NCI-H82 (cell line): Measurements from ENCODE around the gene FAM114A2.
"Not testable (repeated sequence)": the region's sequence is repeated elsewhere in the genome, so short reads cannot be mapped to it uniquely, and the experiment has no call there.

Experiments used
- DNase-seq: peaks from one replicate; lab custom pipeline; 2025; lab: John Stamatoyannopoulos, UW

The FAM114A2 gene

DNA sequence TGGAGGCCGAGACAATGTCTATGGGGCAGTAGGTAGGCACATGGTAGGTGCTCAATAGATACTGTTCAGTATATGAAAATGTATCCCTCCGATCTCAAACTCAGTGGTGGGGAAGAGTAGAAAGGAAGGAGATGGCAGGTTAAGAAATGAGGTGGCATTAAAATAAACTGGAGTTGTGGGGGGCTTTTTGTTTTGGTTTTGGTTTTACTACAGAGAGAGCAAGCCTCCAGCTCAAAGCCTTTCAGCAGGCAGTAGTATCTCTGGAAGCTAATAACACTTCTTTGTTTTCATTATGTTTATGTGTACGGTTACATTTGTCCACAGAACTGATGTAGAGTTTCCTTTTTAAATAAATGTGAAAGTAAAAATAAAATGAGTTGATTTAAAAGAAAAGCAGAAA lies 8.6 kb upstream of the FAM114A2 start:
- no peak for DNase-seq

DNA sequence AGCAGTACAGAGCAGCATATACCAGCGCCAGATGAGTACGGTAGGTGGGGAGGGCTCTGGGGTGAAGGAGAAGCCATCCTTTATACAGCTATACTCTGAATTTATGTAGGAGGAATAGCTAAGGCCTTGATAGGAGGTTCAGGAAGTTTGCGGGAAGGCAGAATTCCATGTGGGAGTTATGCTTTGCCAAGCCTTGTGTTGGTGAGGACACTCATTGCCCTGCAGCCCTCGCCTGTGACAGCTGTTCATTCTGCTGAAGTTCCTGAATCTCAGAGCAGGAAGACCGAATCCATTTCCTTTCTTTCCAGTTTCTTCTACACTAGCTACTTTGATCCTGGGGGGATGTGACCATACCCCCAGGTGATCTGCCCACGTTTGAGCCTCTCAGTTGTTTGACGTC lies 7.8 kb upstream of the FAM114A2 start:
- no peak for DNase-seq

DNA sequence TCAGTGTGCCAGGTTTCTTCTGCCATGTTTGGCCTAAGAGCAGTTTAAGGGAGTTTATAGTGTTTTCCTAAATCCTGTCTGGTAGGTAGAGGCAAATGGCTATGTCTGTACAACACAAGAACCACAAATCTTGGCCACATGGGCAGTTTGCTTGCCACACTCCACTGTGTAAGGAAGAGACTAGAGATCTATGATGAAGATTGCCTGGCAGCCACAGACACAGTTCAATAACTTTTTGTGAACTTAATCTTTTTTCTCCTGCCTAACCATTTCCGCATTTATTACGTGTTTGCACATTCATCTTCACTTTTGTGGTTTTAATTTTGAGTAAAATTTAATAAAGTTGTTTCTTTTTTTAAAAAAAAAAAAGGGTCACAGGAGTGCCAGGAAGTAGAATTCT lies 5.9 kb upstream of the FAM114A2 start:
- no peak for DNase-seq

DNA sequence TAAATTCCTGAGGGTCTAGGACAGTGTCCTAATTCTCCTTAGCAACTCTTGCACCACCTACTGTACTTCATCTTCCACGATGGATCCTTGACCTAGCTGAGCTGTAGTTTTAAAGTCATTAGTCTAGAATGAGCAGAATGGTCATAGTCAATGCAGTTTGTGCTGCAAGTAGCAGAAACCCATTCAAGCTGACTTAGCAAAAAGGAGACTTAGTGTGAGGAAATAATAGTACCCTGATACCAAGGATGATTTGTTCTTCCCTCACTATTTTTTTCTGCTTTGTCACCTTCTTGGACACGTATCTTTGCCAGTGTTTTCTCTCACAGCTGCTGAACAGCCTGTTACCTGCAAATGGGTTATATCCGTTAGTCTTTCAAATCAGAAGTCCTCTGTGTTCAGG lies 5.4 kb upstream of the FAM114A2 start:
- DNase-seq, result no peak

DNA sequence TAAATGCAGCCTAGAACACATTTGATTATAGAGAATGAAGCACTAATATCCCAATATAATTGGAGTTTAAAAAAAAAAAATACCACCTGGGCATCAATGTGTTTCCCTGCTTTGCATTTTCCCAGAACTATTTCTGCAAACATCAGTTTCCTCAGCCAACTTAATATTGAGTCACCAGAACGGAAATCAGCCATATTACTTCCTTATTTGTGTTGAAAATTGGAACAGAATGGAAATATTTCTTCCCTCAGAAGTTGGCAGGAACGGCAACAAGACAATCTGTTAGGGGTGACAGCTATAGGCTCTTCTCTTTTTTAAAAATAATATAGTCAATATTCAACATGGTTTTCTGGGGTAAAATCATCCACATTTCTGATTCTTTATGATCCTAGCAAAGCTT lies 4.1 kb upstream of the FAM114A2 start:
- no peak for DNase-seq

DNA sequence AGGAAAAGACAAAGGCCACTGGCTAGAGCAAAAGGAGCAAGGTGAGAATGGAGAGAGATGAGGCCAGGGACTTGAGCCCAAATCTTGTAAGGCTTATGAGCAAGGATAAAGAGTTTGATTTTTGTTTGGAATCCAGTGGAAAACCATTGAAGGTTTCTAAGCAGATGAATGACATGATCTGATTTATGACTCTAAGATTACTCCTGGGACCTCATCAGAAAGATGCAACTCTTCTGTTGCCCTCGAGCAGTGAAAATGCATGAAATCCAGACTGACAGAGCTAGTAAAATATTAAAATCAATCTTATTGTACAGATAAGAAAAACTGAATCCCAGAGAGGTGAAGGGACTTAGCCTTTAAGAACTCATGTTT lies 734 bp upstream of the FAM114A2 start:
- peak; percentile 39 for DNase-seq

DNA sequence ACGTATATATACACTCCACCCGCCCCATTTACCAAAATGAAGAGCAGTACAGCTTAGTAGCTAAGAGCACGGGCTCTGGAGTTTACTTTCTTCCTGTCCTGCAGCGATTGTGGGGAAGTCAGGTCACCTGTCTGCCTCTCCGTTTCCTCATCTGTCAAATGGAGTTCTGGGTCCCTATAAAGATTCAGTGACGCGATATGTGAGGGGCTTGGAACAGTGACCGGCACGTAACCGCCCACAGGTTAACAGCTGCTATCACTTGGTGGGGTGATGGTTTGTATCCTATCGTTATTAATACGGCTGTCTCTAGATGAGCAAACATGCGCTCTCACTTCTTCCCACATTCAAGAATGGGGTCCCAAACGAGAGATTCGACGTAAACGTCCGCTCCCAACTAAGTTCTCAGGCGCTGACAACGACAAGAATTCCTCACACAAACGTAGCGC lies 426 bp downstream of the FAM114A2 start:
- DNase-seq, result peak; percentile 52

DNA sequence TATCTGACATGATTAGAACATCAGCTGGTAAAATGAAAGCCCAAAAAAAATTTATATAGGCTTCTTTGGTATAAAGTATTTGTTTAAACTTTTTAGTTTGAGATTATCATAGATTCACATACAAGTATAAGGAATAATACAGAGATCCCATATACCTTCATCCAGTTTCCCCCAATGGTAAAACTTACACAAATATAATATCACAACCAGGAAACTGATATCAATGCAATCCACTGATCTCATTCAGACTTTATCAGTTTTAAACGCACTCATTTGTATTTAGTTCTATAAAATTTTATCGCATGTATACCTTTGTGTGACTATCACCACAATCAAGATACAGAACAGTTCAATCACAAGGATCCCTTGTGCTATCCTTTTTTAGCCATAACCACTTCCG lies 3.8 kb downstream of the FAM114A2 start:
- DNase-seq, result no peak

DNA sequence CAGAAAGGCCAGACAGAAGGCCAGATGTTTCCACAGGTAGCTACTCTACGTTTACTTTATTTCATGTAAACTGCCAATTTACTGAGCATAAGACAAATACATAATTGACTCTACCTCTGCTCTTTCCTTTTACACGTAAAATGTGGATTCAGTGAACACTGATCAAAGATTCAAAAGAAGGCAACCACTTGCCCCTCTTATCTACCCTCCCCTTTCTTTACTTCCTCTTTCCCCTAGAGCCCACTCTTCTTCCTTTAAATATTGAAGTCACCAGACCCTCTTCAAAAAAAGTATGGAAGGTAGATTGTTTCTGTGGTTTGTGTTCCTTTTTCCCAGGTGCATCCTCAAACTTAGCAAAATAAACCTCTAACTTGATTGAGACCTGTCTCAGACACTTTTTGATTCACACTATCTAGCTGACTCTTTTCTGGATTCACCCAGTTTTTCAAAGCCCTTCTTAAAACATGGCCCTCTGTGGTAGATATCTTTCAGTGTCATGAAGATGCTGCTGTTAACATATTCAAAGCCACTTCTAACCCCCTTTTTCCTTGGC lies 6.7 kb downstream of the FAM114A2 start:
- DNase-seq, result no peak

DNA sequence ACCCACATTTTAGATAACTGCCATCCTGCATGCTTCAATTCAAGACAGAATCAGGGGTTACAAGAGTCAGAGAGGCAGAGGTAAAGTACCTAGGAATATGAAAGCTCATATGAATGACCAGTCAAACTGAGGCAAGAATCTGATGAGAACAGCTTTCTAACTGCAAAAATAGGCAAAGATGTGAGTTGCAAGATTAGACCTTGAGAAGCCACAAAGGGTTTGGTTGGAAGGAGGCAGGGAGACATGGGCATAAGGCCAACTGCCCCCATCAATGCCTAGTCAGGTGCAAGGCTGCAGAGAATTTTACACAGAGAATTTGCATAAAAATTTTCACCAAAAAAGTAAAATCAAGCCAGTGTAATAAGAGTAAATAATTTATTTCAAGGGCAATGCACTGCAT lies 12.8 kb downstream of the FAM114A2 start:
- no peak for DNase-seq

DNA sequence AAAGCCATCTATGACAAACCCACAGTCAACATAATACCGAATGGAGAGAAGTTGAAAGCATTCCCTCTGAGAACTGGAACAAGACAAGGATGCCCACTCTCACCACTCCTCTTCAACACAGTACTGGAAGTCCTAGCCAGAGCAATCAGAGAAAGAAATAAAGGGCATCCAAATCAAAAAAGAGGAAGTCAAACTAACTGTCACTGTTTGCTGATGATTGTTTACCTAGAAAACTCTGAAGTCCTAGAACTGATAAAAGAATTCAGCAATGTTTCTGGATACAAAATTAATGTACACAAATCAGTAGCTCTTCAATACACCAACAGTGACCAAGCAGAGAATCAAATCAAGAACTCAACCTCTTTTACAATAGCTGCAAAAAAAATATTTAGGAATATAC lies 19.8 kb downstream of the FAM114A2 start:
- DNase-seq, result not testable (repeated sequence)

DNA sequence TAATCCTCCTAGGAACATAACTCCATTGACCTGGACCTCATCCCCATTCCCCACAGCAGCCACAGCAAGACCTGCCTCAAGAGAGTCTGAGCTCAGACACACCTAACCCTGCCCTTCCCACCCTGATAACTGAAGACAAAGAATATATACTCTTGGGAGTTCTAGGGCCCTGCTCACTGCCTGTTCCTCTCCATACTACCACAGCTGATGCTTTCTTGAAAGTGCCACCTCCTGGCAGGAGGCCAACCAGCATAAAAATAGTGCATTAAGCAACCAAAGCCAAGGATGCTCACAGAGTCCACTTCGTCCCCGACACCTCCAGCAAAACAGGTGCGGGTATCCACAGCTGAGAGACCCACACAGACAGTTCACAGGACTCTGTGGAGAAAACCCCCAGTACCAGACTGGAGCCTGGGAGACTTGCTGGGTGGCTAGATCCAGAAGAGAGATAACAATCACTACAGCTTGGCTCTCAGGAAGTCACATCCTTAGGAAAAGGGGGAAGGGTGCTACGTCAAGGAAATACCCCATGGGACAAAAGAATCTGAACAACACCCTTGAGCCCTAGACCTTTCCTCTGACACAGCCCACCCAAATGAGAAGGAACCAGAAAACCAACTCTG lies 23.5 kb downstream of the FAM114A2 start:
- DNase-seq, result no peak

DNA sequence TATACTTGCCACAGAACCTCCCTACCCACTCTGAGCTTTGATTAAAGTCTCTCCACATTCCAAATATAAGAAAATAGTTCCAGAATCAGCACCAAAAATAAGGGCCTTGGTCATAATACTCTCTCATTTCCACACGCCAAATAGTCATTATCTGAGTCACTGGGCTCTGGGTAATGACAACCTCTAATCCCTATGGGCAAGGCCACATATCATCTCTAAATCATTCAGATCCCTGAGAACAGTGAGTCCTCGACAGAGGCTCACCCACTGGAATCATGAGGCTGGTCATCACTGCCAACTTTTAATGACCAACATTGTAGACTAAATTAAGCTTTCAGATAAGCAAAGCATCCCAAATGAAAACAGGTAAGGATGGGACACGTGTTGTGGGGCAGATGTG lies 28.1 kb downstream of the FAM114A2 start:
- DNase-seq, result no peak

DNA sequence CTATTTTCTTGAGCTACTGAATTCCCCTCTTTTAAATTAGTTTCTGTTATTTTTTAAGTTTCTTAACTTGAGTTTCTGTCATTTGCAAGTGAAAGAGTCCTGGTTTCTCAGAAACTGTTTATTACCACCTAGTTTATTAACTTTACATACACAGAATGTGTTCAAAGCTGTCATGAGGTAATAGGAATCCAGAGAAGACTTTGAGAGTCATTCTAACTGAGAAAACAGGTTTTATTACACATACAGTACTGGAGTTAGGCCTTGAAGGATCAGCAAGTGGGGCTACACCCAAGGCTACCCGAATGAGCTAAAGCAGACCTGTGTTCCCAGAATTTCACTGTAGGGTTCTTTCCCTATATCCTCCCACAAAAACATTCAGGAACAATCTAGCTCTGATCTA lies 33.1 kb downstream of the FAM114A2 start:
- DNase-seq, result no peak

DNA sequence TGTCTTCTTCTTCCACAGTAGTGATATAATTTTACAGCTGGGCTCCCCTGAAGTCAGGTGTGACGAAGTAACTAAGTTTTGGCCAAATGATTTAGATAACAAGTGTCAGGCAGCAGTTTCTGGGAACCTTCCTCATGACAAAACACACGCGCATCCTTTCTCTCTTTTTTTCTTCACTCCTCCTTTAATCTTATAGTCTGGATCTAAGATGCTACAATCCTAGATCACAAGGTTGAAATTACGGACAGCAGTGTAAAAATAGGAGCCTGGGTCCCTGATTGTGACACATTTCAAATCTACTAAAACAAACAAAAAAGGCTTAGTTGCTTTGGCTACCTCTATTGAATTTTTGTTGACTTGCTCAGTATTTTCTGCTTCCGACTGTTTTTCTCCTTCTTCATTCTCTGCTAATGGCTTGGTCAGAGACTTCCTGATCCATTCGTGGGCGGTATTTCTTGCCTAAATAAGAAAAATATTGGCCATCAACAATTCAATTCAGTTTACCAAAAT lies 36.1 kb downstream of the FAM114A2 start:
- no peak for DNase-seq

DNA sequence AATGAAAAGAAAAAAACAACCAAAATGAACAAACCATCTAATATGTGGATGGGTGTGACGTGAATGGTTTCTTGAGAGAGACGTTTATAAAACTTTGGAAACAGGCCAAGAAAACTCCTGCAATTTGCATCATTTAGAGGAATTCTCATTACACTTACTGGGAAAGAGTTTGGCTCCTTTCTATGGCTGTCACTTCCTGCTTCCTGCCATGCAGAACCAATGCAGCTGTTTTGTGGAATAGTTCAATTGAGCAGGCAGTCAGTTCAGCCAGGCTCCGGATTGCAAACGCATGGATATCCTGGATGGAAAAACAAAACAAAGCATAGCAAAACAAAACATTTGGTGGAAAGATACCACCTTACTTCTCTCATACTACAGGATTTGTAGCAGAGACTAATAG lies 36.6 kb downstream of the FAM114A2 start:
- DNase-seq, result no peak

DNA sequence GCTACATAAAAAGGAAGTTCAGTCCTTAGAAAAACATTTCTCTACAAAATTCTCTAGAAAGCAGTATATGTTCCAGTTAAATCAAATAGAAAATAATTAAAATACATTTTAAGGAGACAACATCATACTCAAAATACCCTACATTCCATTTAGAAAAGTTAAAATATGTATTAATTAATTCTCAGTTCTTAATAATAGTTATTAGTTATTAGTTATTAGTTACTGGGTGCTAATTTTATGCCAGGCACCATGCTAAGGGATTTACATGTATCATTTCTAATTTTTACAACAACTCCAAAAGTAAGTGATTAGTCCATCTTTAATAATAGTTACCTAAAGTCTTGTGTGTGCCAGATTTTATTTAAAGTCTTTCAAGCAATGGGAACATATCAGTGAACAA lies 38.0 kb downstream of the FAM114A2 start:
- DNase-seq, result no peak

DNA sequence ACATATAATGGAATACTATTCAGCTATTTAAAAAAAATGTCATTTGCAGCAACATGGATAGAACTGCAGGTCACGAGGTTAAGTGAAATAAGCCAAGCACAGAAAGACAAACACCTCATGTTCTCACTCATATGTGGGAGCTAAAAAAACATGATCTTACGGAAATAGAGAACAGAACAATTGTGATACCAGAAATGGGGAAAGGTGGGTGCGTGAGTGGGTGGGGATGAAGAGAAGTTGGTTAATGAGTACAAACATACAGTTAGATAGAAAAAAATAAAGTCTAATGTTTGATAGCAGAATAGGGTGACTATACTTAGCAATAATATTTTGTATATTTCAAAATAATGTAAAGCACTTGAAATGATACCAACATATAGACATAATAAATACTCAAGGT lies 38.7 kb downstream of the FAM114A2 start:
- DNase-seq, result no peak

DNA sequence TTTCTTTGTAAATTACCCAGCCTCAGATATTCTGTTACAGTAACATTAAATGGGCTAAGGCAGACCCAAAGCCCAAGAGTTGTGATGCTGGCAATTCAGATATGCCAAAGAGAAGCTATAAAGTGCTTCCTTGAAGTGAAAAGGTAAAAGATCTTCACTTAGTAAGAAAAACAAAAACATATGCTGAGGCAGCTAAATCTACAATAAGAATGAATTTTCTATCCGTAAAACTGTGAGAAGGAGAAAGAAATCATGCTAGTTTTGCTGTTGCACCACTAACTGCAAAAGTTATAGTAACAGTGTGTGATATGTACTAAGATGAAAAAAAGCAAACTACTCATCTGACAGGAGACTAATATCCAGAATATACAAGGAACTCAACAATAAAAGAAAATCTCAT lies 39.9 kb downstream of the FAM114A2 start:
- DNase-seq, result no peak

DNA sequence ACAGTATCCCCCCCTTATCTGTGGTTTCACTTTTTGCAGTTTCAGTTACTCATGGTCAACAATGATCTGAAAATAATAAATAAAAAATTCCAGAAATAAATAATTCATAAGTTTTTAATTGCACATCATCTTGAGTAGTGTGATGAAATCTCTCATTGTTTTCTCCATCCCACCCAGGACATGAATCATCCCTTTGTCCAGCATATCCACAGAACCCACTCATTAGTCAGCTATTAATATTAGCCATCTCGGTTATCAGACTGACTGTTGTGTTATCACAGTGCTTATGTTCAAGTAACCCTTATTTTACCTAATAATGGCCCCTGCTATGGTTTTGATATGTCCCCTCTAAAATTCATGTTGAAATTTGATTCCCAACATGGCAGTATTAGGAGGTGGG lies 40.7 kb downstream of the FAM114A2 start:
- no peak for DNase-seq

DNA sequence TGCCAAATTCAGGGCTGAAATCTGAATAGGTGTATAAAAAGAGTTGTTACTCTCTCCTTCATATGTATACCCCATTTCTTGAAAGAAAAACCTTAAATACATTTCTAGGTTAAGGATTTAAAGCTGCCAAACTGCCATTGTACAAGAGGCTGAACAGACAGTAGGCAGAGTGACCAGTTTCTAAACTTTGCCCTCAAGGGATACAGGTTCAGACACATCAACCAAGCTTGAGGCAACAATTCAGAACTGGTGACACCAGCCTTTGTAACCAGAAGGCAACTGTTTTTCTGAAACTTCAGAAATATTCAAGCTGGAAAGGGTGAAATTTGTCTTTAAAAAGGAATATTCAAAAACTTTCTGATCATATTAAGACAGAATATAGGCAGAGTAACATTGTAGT lies 47.5 kb downstream of the FAM114A2 start:
- DNase-seq, result no peak

DNA sequence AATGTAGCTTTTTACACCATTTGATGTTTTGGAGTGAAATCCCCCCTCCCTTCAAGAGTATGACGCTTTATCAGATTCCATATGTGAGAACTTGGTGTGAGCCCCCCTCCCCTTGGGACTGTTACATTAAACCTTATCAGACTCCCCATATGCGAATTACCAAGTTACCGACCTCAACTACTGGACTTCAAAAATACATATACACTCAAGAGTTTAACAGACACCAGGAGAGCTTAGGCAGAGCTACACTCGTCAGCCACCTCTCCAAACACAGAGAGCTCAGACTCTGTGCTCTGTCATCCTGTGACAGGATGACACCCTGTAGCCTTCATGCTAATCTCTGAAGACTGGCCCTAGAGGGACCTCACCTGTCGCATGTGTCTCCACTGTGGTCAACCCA lies 50.2 kb downstream of the FAM114A2 start:
- DNase-seq, result no peak

DNA sequence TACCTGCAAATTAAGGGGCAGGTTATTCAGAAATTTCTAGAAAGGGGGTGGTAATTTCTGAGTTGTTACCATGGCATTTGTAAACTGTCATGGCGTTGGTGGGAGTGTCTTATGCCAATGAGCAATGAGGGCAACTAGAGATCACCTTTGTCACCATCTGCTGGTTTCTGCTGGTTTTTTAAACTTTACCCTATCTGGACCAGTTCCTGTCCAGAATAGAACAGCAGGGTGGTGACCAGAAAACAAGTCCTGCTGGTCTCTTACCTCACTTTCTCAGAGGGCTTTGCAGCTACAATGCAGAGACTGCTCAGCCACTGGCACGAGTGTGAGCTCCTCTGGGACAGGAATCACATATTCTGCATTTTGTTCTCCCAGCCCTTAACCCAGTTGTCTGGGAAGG lies 51.4 kb downstream of the FAM114A2 start:
- DNase-seq, result no peak

DNA sequence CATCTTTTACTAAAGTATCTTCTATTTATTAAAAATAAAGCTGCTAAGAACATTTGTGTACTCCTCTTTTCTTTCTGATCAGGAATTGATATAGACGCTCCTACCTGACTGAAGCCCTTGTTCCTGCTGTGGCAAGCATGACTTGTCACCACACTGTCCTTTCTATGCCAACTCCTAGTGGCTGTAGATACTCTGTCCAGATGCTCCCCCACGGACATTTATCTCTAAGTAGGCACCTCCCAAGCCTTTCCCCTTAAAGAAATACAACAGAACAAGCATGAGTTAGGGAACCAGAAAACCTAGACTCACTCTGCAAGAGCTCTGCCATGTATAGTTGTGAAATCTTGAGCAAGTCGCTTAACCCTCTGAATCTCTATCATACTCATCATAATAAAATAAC lies 53.2 kb downstream of the FAM114A2 start:
- peak; percentile 16 for DNase-seq
